DOHH2 (cell line): Measurements from ENCODE around the gene FOXN3.

ENCODE experiments used
- H3F3A ChIP-seq: fragments of 200-600 bp; sonication (generic), shearing (Covaris generic); 2 replicates; pipeline ENCODE4 v1.6.0; 2016; ENCODE audit warnings: antibody characterized with exemption, mild to moderate bottlenecking; ENCODE audit not compliant: control insufficient read depth, insufficient read depth
- H3K27ac ChIP-seq: fragments of 200-600 bp; sonication (generic); 2 replicates; pipeline ENCODE4 v1.5.1; 2014; ENCODE audit warnings: low read depth, mild to moderate bottlenecking, low read length, moderate library complexity
- H3K27me3 ChIP-seq: fragments of 200-600 bp; sonication (generic); 2 replicates; pipeline ENCODE4 v1.6.1; 2014; ENCODE audit warnings: mild to moderate bottlenecking, low read length, mixed read lengths; ENCODE audit not compliant: control insufficient read depth
- H3K36me3 ChIP-seq: fragments of 200-600 bp; sonication (generic); 2 replicates; pipeline ENCODE4 v1.6.1; 2014; ENCODE audit warnings: mild to moderate bottlenecking, low read length, moderate library complexity, mixed read lengths; ENCODE audit not compliant: control insufficient read depth
- H3K4me1 ChIP-seq: fragments of 200-600 bp; sonication (generic); 2 replicates; pipeline ENCODE4 v1.6.1; 2014; ENCODE audit warnings: mild to moderate bottlenecking, low read length, mixed read lengths; ENCODE audit not compliant: control insufficient read depth
- H3K4me2 ChIP-seq: fragments of 200-600 bp; sonication (generic); 2 replicates; pipeline ENCODE4 v1.6.0; 2014; ENCODE audit warnings: mild to moderate bottlenecking, low read length, moderate library complexity
- H3K4me3 ChIP-seq: fragments of 200-600 bp; sonication (generic); 2 replicates; pipeline ENCODE4 v1.5.1; 2014; ENCODE audit warnings: mild to moderate bottlenecking, low read length, mixed read lengths
- H3K79me2 ChIP-seq: fragments of 200-600 bp; sonication (generic); 2 replicates; pipeline ENCODE4 v1.6.1; 2014; ENCODE audit warnings: mild to moderate bottlenecking, low read length, mixed read lengths; ENCODE audit not compliant: control insufficient read depth
- H3K9me2 ChIP-seq: fragments of 200-600 bp; sonication (generic); replicated peaks from 2 replicates; pipeline ENCODE4 v1.6.1; 2014; ENCODE audit warnings: mild to moderate bottlenecking, low read length, mixed read lengths; ENCODE audit not compliant: control insufficient read depth
- H3K9me3 ChIP-seq: fragments of 200-600 bp; sonication (generic); 2 replicates; pipeline ENCODE4 v1.6.1; 2014; ENCODE audit warnings: antibody characterized with exemption, low read length, mixed read lengths; ENCODE audit not compliant: control insufficient read depth, insufficient read depth
- H4K20me1 ChIP-seq: fragments of 200-600 bp; sonication (generic); 2 replicates; pipeline ENCODE4 v1.6.0; 2014; ENCODE audit warnings: low read depth, mild to moderate bottlenecking, antibody characterized with exemption, low read length, moderate library complexity; ENCODE audit not compliant: control insufficient read depth, insufficient read depth
- CTCF ChIP-seq: fragments of 200-600 bp; sonication (generic); IDR thresholded peaks from one replicate; pipeline ENCODE4 v1.5.1; 2014; ENCODE audit warnings: antibody characterized with exemption, mild to moderate bottlenecking, low read depth, low read length; ENCODE audit not compliant: poor library complexity, severe bottlenecking
- EZH2phosphoT487 ChIP-seq: fragments of 200-600 bp; sonication (generic); IDR thresholded peaks from 2 replicates; pipeline ENCODE4 v1.6.1; 2017; ENCODE audit warnings: borderline replicate concordance, mild to moderate bottlenecking, antibody characterized with exemption, low read length, moderate library complexity, mixed read lengths

The FOXN3 gene

GRCh38 chr14:89197623-89198022 lies 219.4 kb downstream of the FOXN3 start:
- no peak for TF ChIP-seq CTCF
- no peak for TF ChIP-seq EZH2phosphoT487
- Histone ChIP-seq H3K9me3 (no peaks in the 10 kb centered on the region), H3K27ac (no peak overlapping the region), H4K20me1 (no peaks in the 10 kb centered on the region), H3K79me2 (no peaks in the 10 kb centered on the region), H3F3A (no peaks in the 10 kb centered on the region), H3K4me2 (no peak overlapping the region), H3K4me1 (no peaks in the 10 kb centered on the region), H3K9me2 (no peaks in the 10 kb centered on the region), H3K4me3 (no peak overlapping the region), H3K36me3 (no peaks in the 10 kb centered on the region), H3K27me3 (no peaks in the 10 kb centered on the region)

GRCh38 chr14:89196545-89196944 lies 220.5 kb downstream of the FOXN3 start:
- Histone ChIP-seq H3K27ac (no peak overlapping the region), H4K20me1 (no peaks in the 10 kb centered on the region), H3F3A (no peaks in the 10 kb centered on the region), H3K36me3 (no peaks in the 10 kb centered on the region), H3K9me3 (no peaks in the 10 kb centered on the region), H3K27me3 (no peaks in the 10 kb centered on the region), H3K9me2 (no peaks in the 10 kb centered on the region), H3K4me1 (no peaks in the 10 kb centered on the region), H3K4me2 (no peak overlapping the region), H3K4me3 (no peak overlapping the region), H3K79me2 (no peaks in the 10 kb centered on the region)
- no peak for TF ChIP-seq EZH2phosphoT487
- no peak for TF ChIP-seq CTCF

- Histone ChIP-seq H3K4me2 (no peak overlapping the region), H3K27ac (no peak overlapping the region), H3K9me2 (no peaks in the 10 kb centered on the region), H3K9me3 (no peaks in the 10 kb centered on the region), H3K79me2 (no peaks in the 10 kb centered on the region), H3K27me3 (no peaks in the 10 kb centered on the region), H3F3A (no peaks in the 10 kb centered on the region), H4K20me1 (no peaks in the 10 kb centered on the region), H3K4me1 (no peaks in the 10 kb centered on the region), H3K36me3 (no peaks in the 10 kb centered on the region), H3K4me3 (no peak overlapping the region)
- TF ChIP-seq CTCF = no peak
- TF ChIP-seq EZH2phosphoT487 = no peak
These were observed 222.7 kb downstream of the FOXN3 start for GRCh38 chr14:89194376-89194775.
